Ectodermal cell (in vitro differentiated cells): ENCODE measurements around the gene VANGL1.

Experiments used
- H3K27ac ChIP-seq: 2 replicates; pipeline ENCODE4 v1.7.0; 2013; ENCODE audit warnings: mild to moderate bottlenecking, low read depth, low read length; ENCODE audit not compliant: insufficient read depth, poor library complexity, severe bottlenecking
- H3K27me3 ChIP-seq: 2 replicates; pipeline ENCODE4 v1.7.0; 2013; ENCODE audit warnings: mild to moderate bottlenecking, low read length; ENCODE audit not compliant: insufficient read depth, control insufficient read depth, poor library complexity, severe bottlenecking
- H3K36me3 ChIP-seq: one replicate; pipeline ENCODE4 v1.7.0; 2013; ENCODE audit warnings: low read length; ENCODE audit not compliant: control insufficient read depth, insufficient read depth
- H3K4me1 ChIP-seq: one replicate; pipeline ENCODE4 v1.7.0; 2013; ENCODE audit warnings: low read length; ENCODE audit not compliant: control insufficient read depth, insufficient read depth
- H3K4me3 ChIP-seq: 2 replicates; pipeline ENCODE4 v1.7.0; 2013; ENCODE audit warnings: low read depth, low read length, control low read depth; ENCODE audit not compliant: insufficient read depth
- H3K9me3 ChIP-seq: 2 replicates; pipeline ENCODE4 v1.7.0; 2013; ENCODE audit warnings: mild to moderate bottlenecking, low read length, moderate library complexity; ENCODE audit not compliant: control insufficient read depth
- WGBS, 2 experiments: methylation state at CpG; one replicate each; pipeline ENCODE4 v1.1.7; 2013; ENCODE audit warnings: missing lambda C conversion rate in 2 of 2; 5-methylcytosine and 5-hydroxymethylcytosine counted together

Gene VANGL1

GRCh38 chr1:115666206-115666605 lies 24.4 kb downstream of the VANGL1 start:
- 87 to 91% methylated on average over 6 of the region's 6 CpGs for WGBS, 2 experiments
- Histone ChIP-seq H3K4me1 (no peaks in the 10 kb centered on the region), H3K9me3 (no peaks in the 10 kb centered on the region), H3K27me3 (no peaks in the 10 kb centered on the region), H3K4me3 (no peak overlapping the region), H3K36me3 (no peaks in the 10 kb centered on the region), H3K27ac (no peak overlapping the region)

GRCh38 chr1:115666702-115667101 lies 24.9 kb downstream of the VANGL1 start:
- no peaks in the 10 kb centered on the region for H3K27me3 ChIP-seq
- no peak overlapping the region for H3K4me3 ChIP-seq
- H3K27ac ChIP-seq = no peak overlapping the region
- no peaks in the 10 kb centered on the region for H3K9me3 ChIP-seq
- H3K4me1 ChIP-seq = no peaks in the 10 kb centered on the region
- no peaks in the 10 kb centered on the region for H3K36me3 ChIP-seq
- 71 to 87% methylated on average over 4 of the region's 4 CpGs for WGBS, 2 experiments

GRCh38 chr1:115668579-115668978 lies 26.8 kb downstream of the VANGL1 start:
- Histone ChIP-seq H3K4me1 (no peaks in the 10 kb centered on the region), H3K4me3 (no peak overlapping the region), H3K36me3 (no peaks in the 10 kb centered on the region), H3K27me3 (no peaks in the 10 kb centered on the region), H3K9me3 (no peaks in the 10 kb centered on the region), H3K27ac (no peak overlapping the region)
- WGBS, 2 experiments = 89 to 100% methylated on average over 1 of the region's 1 CpG

GRCh38 chr1:115669002-115669673 lies 27.4 kb downstream of the VANGL1 start:
- no peak overlapping the region for H3K4me3 ChIP-seq
- H3K9me3 ChIP-seq = no peaks in the 10 kb centered on the region
- no peaks in the 10 kb centered on the region for H3K36me3 ChIP-seq
- no peaks in the 10 kb centered on the region for H3K4me1 ChIP-seq
- WGBS, 2 experiments = 95% methylated on average over 4 of the region's 5 CpGs
- H3K27me3 ChIP-seq = no peaks in the 10 kb centered on the region
- H3K27ac ChIP-seq = no peak overlapping the region

GRCh38 chr1:115669886-115670285 lies 28.1 kb downstream of the VANGL1 start:
- 93 to 100% methylated on average over 1 of the region's 1 CpG for WGBS, 2 experiments
- H3K9me3 ChIP-seq = no peaks in the 10 kb centered on the region
- no peaks in the 10 kb centered on the region for H3K27me3 ChIP-seq
- H3K4me1 ChIP-seq = no peaks in the 10 kb centered on the region
- H3K4me3 ChIP-seq = no peak overlapping the region
- H3K27ac ChIP-seq = no peak overlapping the region
- H3K36me3 ChIP-seq = no peaks in the 10 kb centered on the region

GRCh38 chr1:115670476-115671175 lies 28.9 kb downstream of the VANGL1 start:
- no peak overlapping the region for H3K4me3 ChIP-seq
- no peak overlapping the region for H3K27ac ChIP-seq
- H3K9me3 ChIP-seq = no peaks in the 10 kb centered on the region
- H3K36me3 ChIP-seq = no peaks in the 10 kb centered on the region
- 92 to 94% methylated on average over 13 to 14 of the region's 14 CpGs for WGBS, 2 experiments
- H3K27me3 ChIP-seq = no peaks in the 10 kb centered on the region
- no peaks in the 10 kb centered on the region for H3K4me1 ChIP-seq

- Histone ChIP-seq H3K27ac (no peak overlapping the region), H3K4me1 (no peaks in the 10 kb centered on the region), H3K36me3 (no peaks in the 10 kb centered on the region), H3K27me3 (no peaks in the 10 kb centered on the region), H3K9me3 (no peaks in the 10 kb centered on the region), H3K4me3 (no peak overlapping the region)
- 96 to 97% methylated on average over 19 of the region's 19 CpGs for WGBS, 2 experiments
Measured at GRCh38 chr1:115671176-115671934, 29.6 kb downstream of the VANGL1 start.

GRCh38 chr1:115672224-115673009 lies 30.6 kb downstream of the VANGL1 start:
- H3K4me3 ChIP-seq = no peak overlapping the region
- H3K27me3 ChIP-seq = no peaks in the 10 kb centered on the region
- peaks cover 9% of the 10 kb centered on the region for H3K4me1 ChIP-seq
- no peaks in the 10 kb centered on the region for H3K9me3 ChIP-seq
- 94 to 95% methylated on average over 13 of the region's 13 CpGs for WGBS, 2 experiments
- H3K27ac ChIP-seq = no peak overlapping the region
- H3K36me3 ChIP-seq = no peaks in the 10 kb centered on the region

GRCh38 chr1:115676498-115677181 lies 34.9 kb downstream of the VANGL1 start:
- Histone ChIP-seq H3K4me1 (peaks cover 18% of the 10 kb centered on the region), H3K9me3 (no peaks in the 10 kb centered on the region), H3K4me3 (no peak overlapping the region), H3K27me3 (no peaks in the 10 kb centered on the region), H3K36me3 (no peaks in the 10 kb centered on the region), H3K27ac (peak overlapping the region; percentile 94)
- 88 to 95% methylated on average over 6 to 7 of the region's 7 CpGs for WGBS, 2 experiments
